ENCODE measurements around the gene PACRG. TPM values are rescaled to one million over a fixed set of nuclear protein-coding genes. Genes with fewer than 3 reads are reported as not detected.

The PACRG gene
- total RNA-seq, 1 donor = 0.73 TPM

DNA sequence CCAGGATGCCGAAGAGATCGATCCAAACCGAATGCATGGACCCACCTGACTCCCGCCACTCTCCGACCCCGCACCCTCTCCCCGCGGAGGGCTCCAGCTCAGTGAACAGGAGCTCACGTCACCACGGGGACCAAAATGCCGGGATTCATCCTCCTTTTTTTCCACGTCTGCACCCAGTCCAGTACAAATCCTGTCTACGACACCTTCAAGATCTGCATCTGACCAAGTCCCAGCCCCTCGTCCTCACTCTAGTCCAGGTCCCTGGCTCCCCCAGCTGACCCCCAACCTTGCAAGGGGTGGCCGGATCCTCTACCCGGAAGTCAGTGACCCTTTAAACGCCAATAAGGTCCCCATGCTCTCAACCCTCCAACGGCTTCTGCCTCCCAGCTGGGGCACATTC is 593.9 kb downstream of the PACRG start:
- no peaks in the 10 kb centered on the region for H3K9me3 ChIP-seq (ENCODE audit: low read depth, low read length)
- no peak overlapping the region for H3K4me3 ChIP-seq (ENCODE audit: low read length)
- H3K27me3 ChIP-seq (ENCODE audit: insufficient read depth, low read length) = no peaks in the 10 kb centered on the region
- H3K4me1 ChIP-seq (ENCODE audit: insufficient read depth, low read length) = no peaks in the 10 kb centered on the region

DNA sequence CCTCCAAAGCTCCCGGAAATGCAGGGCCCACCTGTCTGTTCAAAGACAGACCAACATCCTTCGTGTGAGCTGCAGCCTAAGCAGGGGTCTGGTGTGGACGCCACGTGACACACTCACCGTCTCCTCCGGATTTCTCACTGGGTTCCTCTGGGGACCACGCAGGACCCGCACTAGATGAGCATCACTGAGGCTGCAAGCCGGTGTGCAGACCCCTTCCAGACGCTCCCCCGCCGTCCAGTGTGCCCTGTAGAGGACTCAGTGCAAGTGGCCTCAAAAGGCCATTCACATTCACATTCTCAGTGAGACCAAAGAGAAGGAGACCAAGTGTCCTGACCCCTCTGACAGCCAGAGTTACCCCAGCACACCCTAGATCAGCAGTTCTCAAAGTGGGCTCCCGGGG is 595.5 kb downstream of the PACRG start:
- no peak overlapping the region for H3K4me3 ChIP-seq (ENCODE audit: low read length)
- no peaks in the 10 kb centered on the region for H3K27me3 ChIP-seq (ENCODE audit: insufficient read depth, low read length)
- H3K9me3 ChIP-seq (ENCODE audit: low read depth, low read length) = no peaks in the 10 kb centered on the region
- no peaks in the 10 kb centered on the region for H3K4me1 ChIP-seq (ENCODE audit: insufficient read depth, low read length)

DNA sequence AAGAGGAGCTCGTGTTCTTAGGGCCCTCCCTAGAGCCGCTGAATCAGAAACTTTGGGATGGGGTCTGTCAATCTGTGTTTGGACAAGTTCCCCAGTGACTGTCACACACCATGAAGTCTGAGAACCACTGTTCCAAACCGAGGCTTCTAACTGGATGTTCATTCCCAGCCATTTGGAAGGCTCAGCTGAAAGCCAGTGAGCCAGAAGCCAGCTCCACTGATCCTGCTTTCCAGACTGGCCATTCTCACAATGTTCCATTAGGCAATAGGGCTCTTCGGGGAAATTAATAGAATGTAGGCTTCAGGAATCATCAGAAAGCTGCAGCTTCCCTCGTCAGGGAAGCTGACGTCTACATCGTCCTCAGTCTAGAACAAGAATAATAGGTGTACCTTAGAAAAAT is 595.9 kb downstream of the PACRG start:
- Histone ChIP-seq H3K4me3 (ENCODE audit: low read length) (no peak overlapping the region), H3K27me3 (ENCODE audit: insufficient read depth, low read length) (no peaks in the 10 kb centered on the region), H3K4me1 (ENCODE audit: insufficient read depth, low read length) (no peaks in the 10 kb centered on the region), H3K9me3 (ENCODE audit: low read depth, low read length) (no peaks in the 10 kb centered on the region)

DNA sequence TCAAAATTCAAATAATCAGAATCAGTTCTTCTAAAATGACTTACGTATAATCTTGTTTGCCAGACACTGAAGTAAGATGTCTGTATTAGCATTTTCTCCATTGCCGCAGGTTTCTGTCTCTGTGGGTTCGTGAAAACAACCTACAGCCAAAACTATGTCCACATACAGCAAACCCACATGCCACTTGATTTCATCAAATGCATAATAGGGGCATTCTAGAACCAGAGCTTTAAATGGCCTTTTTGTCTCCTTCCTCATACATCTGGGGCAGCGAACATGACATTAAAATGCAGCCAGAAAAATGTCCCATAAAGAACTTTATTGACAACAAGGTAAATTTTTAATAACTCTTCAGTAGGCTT is 596.5 kb downstream of the PACRG start:
- Histone ChIP-seq H3K27me3 (ENCODE audit: insufficient read depth, low read length) (no peaks in the 10 kb centered on the region), H3K4me3 (ENCODE audit: low read length) (no peak overlapping the region), H3K9me3 (ENCODE audit: low read depth, low read length) (no peaks in the 10 kb centered on the region), H3K4me1 (ENCODE audit: insufficient read depth, low read length) (no peaks in the 10 kb centered on the region)

DNA sequence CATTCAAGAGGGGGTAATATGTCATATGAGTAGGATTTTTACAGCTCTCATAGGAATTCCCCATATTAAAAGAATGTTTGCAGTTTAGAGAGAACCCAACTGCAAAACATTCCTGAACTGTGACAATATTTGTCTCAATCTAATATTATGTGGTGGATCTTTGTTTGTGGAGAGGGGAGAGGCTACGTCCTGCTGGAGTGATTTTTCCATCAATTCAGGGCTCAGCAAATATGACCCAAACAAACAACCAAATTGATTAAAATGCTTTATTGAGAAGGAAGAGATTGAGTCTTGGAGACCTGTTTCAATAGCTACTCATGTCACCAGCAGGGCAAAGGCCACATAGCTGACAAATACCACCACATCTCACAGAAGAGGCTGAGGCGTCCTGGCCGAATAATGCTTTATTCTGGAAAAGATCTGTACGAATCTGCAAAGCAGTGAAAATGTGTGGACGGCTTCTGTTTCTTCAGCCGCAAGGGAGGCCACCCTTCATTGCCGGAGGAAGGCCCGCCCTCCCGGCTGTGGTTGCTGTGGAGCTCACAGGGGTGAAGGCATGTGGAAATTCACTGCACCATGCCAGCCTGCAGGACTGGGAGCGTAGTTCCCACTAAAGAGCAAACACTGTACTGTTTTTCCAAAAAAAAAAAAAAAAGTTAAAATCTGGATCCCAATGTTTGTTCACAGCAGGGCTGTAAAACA is 597.1 kb downstream of the PACRG start:
- Histone ChIP-seq H3K27me3 (ENCODE audit: insufficient read depth, low read length) (no peaks in the 10 kb centered on the region), H3K4me3 (ENCODE audit: low read length) (no peak overlapping the region), H3K4me1 (ENCODE audit: insufficient read depth, low read length) (no peaks in the 10 kb centered on the region), H3K9me3 (ENCODE audit: low read depth, low read length) (no peaks in the 10 kb centered on the region)

DNA sequence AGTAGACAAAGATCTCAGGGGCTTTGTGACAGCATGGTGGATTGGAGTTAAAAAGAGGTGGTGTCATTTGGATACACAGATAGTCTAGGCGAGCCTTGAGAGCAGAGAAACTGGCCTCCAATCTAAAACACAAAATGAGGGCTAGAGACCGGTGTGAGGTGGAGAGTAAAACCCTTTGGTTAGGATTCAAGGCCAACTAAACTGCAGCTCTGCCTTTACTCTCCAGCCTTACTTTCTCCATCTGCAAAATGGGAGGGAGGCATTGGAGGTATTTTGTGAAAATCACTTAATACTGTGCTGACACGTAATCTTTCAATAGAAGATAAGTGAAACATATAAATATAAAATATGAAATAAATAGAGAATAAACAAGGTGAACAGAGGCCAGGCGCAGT is 597.6 kb downstream of the PACRG start:
- Histone ChIP-seq H3K4me3 (ENCODE audit: low read length) (no peak overlapping the region), H3K9me3 (ENCODE audit: low read depth, low read length) (no peaks in the 10 kb centered on the region), H3K27me3 (ENCODE audit: insufficient read depth, low read length) (no peaks in the 10 kb centered on the region), H3K4me1 (ENCODE audit: insufficient read depth, low read length) (no peaks in the 10 kb centered on the region)

DNA sequence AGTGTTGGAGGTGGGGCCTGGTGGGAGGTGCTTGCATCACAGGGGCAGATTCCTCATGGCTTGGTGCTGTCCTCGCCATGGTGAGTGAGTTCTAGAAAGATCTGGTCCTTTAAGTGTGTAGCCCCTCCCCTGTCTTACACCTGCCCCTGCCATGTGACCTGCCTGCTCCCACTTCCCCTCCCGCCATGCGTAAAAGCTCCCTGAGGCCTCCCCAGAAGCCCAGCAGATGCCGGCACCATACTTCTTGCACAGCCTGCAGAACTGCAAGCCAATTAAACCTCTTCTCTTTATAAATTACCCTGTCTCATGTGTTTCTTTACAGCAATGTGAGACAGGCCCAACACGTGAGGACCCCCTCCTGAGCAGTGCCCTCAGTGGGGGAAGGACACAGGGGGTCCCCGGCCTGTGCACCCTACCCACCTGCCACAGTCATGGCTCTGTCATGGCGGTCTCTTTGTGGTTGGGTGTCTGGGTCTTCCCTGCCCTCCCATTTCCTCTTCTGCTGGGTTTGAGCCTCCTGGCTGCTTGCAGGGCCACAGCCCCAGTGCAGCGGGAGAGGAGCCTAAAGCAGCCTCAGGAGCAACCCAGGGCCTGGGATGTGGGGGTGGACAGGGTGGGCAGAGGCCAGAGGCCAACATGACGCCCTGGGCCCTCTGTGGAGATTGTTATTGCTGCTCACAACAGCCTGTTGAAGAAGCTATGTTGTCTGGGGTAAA is 599.5 kb downstream of the PACRG start:
- Histone ChIP-seq H3K4me3 (ENCODE audit: low read length) (no peak overlapping the region), H3K9me3 (ENCODE audit: low read depth, low read length) (no peaks in the 10 kb centered on the region), H3K4me1 (ENCODE audit: insufficient read depth, low read length) (no peaks in the 10 kb centered on the region), H3K27me3 (ENCODE audit: insufficient read depth, low read length) (no peaks in the 10 kb centered on the region)

DNA sequence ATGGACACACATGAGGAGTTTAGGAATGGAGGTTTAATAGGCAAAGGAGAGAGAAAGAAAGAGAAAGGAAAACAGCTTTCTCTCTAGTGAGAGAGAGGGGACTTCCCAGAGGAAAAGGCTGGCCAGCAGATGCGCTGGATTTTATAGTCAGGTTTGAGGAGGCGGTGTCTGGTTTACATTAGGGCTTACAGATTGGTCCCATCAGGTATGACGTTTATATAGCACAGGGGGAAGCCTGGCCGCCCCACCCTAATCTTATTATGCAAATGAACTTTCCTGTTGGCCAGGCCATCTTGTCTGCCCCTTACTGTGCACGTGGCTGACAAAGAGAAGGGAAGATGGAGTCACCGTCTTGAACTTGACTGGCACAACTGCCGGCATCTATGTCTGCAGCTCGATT is 600.1 kb downstream of the PACRG start:
- Histone ChIP-seq H3K27me3 (ENCODE audit: insufficient read depth, low read length) (no peaks in the 10 kb centered on the region), H3K4me1 (ENCODE audit: insufficient read depth, low read length) (no peaks in the 10 kb centered on the region), H3K4me3 (ENCODE audit: low read length) (no peak overlapping the region), H3K9me3 (ENCODE audit: low read depth, low read length) (no peaks in the 10 kb centered on the region)

DNA sequence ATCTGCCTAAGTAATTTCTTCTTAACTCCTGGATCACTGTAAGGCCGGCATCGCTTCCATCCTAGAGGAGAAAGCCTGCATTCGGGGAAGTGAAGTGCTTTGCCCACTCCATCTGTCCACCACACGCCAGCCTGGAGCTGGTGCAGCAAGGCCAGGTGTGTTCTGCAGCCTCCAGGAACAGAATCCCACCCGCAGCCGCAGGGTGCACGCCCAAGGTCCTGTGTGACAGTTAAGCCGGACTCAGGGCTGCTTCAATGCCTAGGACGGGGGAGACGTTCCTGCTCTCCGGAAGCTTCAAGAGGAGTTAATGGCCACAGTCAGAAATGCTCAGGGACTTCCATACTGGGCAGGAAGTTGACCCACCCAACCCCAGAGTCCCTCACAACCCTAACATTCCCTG is 600.6 kb downstream of the PACRG start:
- no peaks in the 10 kb centered on the region for H3K27me3 ChIP-seq (ENCODE audit: insufficient read depth, low read length)
- no peaks in the 10 kb centered on the region for H3K4me1 ChIP-seq (ENCODE audit: insufficient read depth, low read length)
- H3K4me3 ChIP-seq (ENCODE audit: low read length) = no peak overlapping the region
- no peaks in the 10 kb centered on the region for H3K9me3 ChIP-seq (ENCODE audit: low read depth, low read length)

DNA sequence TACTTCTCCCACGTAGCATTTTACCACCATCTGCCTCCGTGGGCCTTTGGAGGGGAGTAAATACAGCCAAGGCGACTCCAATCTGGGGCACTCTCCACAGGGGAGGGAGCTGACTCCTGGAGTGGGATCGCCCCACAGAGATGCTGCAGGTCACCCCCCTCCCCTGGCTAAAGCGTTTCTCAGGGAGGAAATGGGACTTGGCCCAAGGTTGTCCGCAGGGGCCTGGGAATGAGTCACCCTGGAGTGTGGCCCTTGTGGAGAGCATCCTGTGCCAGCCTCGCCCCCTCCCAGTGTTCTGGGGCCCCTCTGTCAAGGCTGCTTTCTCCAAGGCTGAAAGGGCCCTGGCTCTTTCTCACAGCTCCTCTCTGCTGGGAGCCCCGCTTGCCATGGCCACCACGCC is 602.2 kb downstream of the PACRG start:
- no peaks in the 10 kb centered on the region for H3K27me3 ChIP-seq (ENCODE audit: insufficient read depth, low read length)
- H3K9me3 ChIP-seq (ENCODE audit: low read depth, low read length) = no peaks in the 10 kb centered on the region
- H3K4me3 ChIP-seq (ENCODE audit: low read length) = no peak overlapping the region
- no peaks in the 10 kb centered on the region for H3K4me1 ChIP-seq (ENCODE audit: insufficient read depth, low read length)

DNA sequence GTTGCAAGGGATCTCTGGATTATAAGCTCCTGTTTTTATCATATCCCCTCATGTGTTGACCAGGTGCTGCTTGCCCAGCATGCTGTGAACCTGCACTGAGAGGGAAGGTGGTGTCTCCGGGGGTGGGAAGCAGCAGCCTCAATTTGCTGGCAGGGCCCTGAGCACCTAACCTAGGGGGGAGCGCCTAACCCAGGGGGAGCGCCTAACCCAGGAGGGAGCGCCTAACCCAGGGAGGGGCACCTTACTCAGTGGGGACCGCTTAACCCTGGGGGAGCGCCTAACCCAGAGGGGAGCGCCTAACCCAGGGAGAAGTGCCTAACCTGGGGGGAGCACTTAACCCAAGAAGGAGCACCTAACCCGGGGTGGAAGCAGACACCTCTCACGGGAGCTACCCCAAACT is 603.5 kb downstream of the PACRG start:
- H3K4me1 ChIP-seq (ENCODE audit: insufficient read depth, low read length) = no peaks in the 10 kb centered on the region
- H3K27me3 ChIP-seq (ENCODE audit: insufficient read depth, low read length) = no peaks in the 10 kb centered on the region
- H3K4me3 ChIP-seq (ENCODE audit: low read length) = no peak overlapping the region
- no peaks in the 10 kb centered on the region for H3K9me3 ChIP-seq (ENCODE audit: low read depth, low read length)

DNA sequence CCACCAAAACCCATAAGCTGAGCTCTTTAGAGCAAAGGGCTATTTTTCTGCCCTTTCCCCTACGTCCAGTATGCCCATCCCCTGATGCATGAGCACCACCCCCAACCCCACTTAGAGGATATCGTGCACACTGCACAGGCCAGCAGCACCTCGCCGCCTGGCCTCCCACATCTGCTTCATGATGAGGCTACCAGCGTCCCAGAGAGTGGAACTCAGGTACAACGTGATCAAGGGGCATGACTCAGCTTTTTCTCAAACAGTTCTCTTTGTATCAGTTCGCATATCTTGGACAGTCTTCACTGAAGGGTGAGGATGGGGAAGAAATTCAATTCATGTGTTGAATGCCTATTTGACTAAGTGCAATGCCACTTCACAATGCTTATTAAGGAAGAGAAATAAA is 604.8 kb downstream of the PACRG start:
- no peaks in the 10 kb centered on the region for H3K27me3 ChIP-seq (ENCODE audit: insufficient read depth, low read length)
- H3K4me3 ChIP-seq (ENCODE audit: low read length) = no peak overlapping the region
- H3K9me3 ChIP-seq (ENCODE audit: low read depth, low read length) = no peaks in the 10 kb centered on the region
- no peaks in the 10 kb centered on the region for H3K4me1 ChIP-seq (ENCODE audit: insufficient read depth, low read length)

DNA sequence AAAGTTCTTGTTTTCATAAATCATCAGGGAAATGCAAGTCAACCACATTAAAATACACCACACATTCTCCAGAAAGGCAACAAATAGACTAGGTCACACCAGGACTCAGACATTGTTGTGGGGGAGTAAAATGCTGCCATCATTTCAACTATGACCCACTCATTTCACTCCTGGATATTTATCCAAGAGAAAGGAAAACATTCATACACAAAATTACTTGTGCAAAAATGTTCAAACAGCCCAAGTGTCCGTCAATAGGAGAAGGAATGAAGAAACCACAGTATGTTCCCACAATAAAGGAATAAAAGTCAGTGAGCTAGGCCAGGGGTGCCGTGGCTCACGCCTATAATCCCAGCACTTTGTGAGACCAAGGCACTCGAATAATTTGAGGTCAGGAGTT is 605.3 kb downstream of the PACRG start:
- Histone ChIP-seq H3K27me3 (ENCODE audit: insufficient read depth, low read length) (no peaks in the 10 kb centered on the region), H3K9me3 (ENCODE audit: low read depth, low read length) (no peaks in the 10 kb centered on the region), H3K4me1 (ENCODE audit: insufficient read depth, low read length) (no peaks in the 10 kb centered on the region), H3K4me3 (ENCODE audit: low read length) (no peak overlapping the region)

DNA sequence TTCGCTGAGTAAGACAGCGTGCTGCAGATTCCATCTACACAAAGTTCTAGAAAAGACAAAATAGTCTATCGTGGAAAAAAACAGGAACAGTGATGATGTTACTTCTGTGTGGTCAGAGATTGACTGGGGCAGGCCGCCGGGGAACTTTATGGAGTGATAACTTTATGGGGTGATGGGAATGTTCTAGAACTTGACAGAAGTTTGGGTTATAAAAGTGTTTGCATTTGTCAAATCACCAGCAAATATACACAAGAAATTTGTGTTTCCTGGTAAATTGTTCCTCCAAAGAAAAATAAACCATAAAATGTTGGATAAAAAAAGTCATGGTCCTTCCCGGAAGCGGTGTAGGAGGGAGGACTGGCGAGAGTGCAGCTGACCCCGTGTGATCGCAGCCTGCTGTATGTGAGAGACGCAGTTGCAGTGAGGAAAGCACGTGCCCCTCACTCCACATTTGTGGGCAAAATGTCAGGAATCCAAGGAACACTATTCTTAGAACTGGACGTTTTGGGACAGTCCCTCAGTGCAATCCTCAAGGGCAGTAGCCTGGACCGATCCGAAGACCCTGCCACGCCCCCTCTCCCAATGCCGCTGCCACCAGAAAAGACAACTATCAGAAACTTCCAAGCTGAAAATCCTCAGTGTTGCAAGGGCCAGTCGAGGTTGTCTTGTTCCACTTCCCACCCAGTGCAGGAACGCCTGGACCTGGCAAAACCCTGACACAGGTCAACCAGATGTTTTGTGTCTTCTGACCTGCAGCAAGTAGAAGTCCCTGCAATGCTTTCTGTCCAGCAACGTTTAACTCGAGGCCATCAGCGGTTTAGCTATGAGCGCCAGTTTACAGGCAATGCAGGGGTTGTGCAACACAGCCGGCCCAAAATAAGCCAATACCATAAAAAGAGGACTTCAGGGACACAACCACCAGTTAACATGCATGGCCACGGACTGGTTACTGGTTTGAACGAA is 606.2 kb downstream of the PACRG start:
- no peaks in the 10 kb centered on the region for H3K4me1 ChIP-seq (ENCODE audit: insufficient read depth, low read length)
- H3K4me3 ChIP-seq (ENCODE audit: low read length) = no peak overlapping the region
- no peaks in the 10 kb centered on the region for H3K9me3 ChIP-seq (ENCODE audit: low read depth, low read length)
- H3K27me3 ChIP-seq (ENCODE audit: insufficient read depth, low read length) = no peaks in the 10 kb centered on the region

DNA sequence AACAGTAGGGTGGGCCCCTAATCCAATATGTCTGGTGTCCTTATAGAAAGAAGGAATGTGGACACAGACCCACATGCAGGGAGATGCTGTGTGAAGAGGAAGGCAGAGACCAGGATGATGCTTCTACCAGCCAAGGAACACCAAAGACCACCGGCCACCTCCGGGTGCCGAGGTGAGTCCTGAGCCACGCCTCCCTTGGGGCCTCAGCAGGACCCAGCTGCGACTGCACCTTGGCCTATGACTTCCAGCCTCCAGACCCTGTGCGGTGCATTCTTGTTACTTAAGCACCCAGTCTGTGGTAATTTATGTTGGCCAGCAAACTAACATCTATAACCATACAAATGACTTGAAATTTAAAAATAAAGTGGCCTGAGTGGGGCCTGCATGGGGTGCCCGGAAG is 607.3 kb downstream of the PACRG start:
- H3K27me3 ChIP-seq (ENCODE audit: insufficient read depth, low read length) = no peaks in the 10 kb centered on the region
- no peaks in the 10 kb centered on the region for H3K4me1 ChIP-seq (ENCODE audit: insufficient read depth, low read length)
- no peak overlapping the region for H3K4me3 ChIP-seq (ENCODE audit: low read length)
- H3K9me3 ChIP-seq (ENCODE audit: low read depth, low read length) = no peaks in the 10 kb centered on the region

Data from mononuclear cell (primary cell).